DMS79 (cell line): Measurements from ENCODE around the gene LYRM2.

Source experiments
- DNase-seq: peaks from one replicate; lab custom pipeline; 2025; lab: John Stamatoyannopoulos, UW

The LYRM2 gene

GRCh38 chr6:89555031-89555430 lies 83.5 kb downstream of the LYRM2 start:
- DNase-seq = no peak

GRCh38 chr6:89554106-89554505 lies 84.4 kb downstream of the LYRM2 start:
- DNase-seq = no peak

- no peak for DNase-seq
Observed at GRCh38 chr6:89553431-89553830, 85.1 kb downstream of the LYRM2 start.

- DNase-seq = no peak
Observed at GRCh38 chr6:89547281-89547680, 91.3 kb downstream of the LYRM2 start.

GRCh38 chr6:89542866-89543265 lies 95.7 kb downstream of the LYRM2 start:
- DNase-seq = no peak

GRCh38 chr6:89542081-89542857 lies 96.3 kb downstream of the LYRM2 start:
- no peak for DNase-seq

GRCh38 chr6:89539779-89540178 lies 98.8 kb downstream of the LYRM2 start:
- no peak for DNase-seq

GRCh38 chr6:89536231-89536630 lies 102.3 kb downstream of the LYRM2 start:
- DNase-seq = no peak

GRCh38 chr6:89530982-89531381 lies 107.6 kb downstream of the LYRM2 start:
- no peak for DNase-seq

GRCh38 chr6:89528866-89529265 lies 109.7 kb downstream of the LYRM2 start:
- DNase-seq = no peak

GRCh38 chr6:89527634-89528033 lies 110.9 kb downstream of the LYRM2 start:
- no peak for DNase-seq

GRCh38 chr6:89526563-89526869 lies 112.0 kb downstream of the LYRM2 start:
- DNase-seq = no peak

- no peak for DNase-seq
Observed at GRCh38 chr6:89525786-89526562, 112.6 kb downstream of the LYRM2 start.

GRCh38 chr6:89522778-89523177 lies 115.8 kb downstream of the LYRM2 start:
- no peak for DNase-seq

- no peak for DNase-seq
Observed at GRCh38 chr6:89520736-89521135, 117.8 kb downstream of the LYRM2 start.

GRCh38 chr6:89518352-89519055 lies 120.0 kb downstream of the LYRM2 start:
- DNase-seq = no peak
